SU-DHL-6 (cell line): ENCODE data around the gene NHP2.

ENCODE experiments used
- EZH2phosphoT487 ChIP-seq: fragments of 200-600 bp; sonication (generic), shearing (Covaris generic); conservative IDR thresholded peaks from 2 replicates; pipeline ENCODE4 v1.6.1; 2018; ENCODE audit warnings: mild to moderate bottlenecking, antibody characterized with exemption, low read length, moderate library complexity, mixed read lengths
- TF ChIP-seq, protein P1 (sequence below): fragments of 200-600 bp; sonication (generic); IDR thresholded peaks from one replicate; pipeline ENCODE4 v1.5.1; 2017; ENCODE audit warnings: antibody characterized with exemption, mild to moderate bottlenecking, low read length, moderate library complexity; ENCODE audit not compliant: insufficient read depth, poor library complexity, severe bottlenecking

DNA sequence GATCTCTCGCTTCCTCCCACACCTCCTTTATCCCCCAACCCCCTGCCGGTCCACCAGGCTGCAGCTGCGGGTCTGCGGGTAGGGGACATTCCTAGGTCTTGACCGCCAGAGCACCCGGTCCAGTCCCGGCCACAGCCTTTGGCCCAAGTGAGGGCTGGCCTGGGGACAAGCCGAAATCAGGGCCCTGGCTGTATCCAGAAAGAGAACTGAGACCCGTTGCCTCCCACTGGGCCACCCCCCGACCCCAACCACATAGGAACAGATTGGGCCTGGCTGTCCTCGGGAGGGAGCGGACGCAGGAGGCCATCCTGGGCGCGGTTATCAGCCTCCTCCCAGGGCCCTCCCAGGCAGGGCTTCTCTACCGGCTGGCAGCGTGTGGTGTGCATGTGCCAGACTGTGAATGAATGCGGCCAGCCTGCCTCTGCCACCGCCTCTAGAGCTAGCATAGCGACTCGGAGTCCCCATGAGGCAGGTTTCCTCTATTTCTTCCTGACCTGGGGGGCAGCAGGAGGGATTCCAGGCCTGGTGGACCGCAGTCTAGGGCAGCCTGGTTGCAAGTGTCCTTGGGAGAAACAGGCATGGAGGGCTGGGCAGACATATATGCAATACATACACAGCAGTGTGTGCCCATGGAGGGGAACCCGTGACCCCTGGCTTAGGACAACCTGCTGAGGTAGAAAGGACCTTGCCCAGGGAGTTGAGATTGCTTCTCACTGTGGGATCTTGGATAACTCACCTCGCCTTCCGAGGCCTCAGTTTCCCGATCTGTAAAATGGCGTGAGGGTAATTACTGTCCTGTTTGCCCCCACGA lies 39.2 kb downstream of the NHP2 start:
- TF ChIP-seq, protein P1, sequence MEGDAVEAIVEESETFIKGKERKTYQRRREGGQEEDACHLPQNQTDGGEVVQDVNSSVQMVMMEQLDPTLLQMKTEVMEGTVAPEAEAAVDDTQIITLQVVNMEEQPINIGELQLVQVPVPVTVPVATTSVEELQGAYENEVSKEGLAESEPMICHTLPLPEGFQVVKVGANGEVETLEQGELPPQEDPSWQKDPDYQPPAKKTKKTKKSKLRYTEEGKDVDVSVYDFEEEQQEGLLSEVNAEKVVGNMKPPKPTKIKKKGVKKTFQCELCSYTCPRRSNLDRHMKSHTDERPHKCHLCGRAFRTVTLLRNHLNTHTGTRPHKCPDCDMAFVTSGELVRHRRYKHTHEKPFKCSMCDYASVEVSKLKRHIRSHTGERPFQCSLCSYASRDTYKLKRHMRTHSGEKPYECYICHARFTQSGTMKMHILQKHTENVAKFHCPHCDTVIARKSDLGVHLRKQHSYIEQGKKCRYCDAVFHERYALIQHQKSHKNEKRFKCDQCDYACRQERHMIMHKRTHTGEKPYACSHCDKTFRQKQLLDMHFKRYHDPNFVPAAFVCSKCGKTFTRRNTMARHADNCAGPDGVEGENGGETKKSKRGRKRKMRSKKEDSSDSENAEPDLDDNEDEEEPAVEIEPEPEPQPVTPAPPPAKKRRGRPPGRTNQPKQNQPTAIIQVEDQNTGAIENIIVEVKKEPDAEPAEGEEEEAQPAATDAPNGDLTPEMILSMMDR: no peak
- no peak for TF ChIP-seq EZH2phosphoT487
